Measurements from ENCODE around the gene KIF17.

- no peak for TF ChIP-seq POLR2AphosphoS5 (IDR thresholded peaks at IDR 0.05)
- TF ChIP-seq CTCF (IDR thresholded peaks at IDR 0.05) = no peak
Measured at GRCh38 chr1:20658166-20658915, 59.5 kb downstream of the KIF17 start.

All from suprapubic skin (tissue), 3 donors.